ENCODE data around the gene TSLP. TPM values are rescaled to one million over a fixed set of nuclear protein-coding genes. Genes with fewer than 3 reads are reported as not detected.

Gene TSLP
- total RNA-seq, 1 experiment from 2014 or later, result not detected

GRCh38 chr5:111116550-111116949, 45.0 kb downstream of the TSLP start:
- no peak for ATAC-seq
- Histone ChIP-seq H3K79me2 (ENCODE audit: low read length) (no peaks in the 10 kb centered on the region), H3K9me2 (replicated peaks; ENCODE audit: low read length) (no peaks in the 10 kb centered on the region), H3K4me2 (ENCODE audit: low read length) (no peak overlapping the region), H3K4me1 (ENCODE audit: insufficient read depth, low read length) (no peaks in the 10 kb centered on the region), H3K9me3 (ENCODE audit: low read length) (no peaks in the 10 kb centered on the region), H3K27ac (ENCODE audit: low read length) (no peak overlapping the region), H3F3A (ENCODE audit: low read length, unreplicated experiment) (no peaks in the 10 kb centered on the region), H3K27me3 (ENCODE audit: low read length) (no peaks in the 10 kb centered on the region), H4K20me1 (ENCODE audit: low read length) (no peaks in the 10 kb centered on the region), H3K4me3 (ENCODE audit: low read length) (no peak overlapping the region), H3K36me3 (ENCODE audit: low read depth, low read length) (peaks cover 62% of the 10 kb centered on the region), H3K9ac (ENCODE audit: low read length) (no peak overlapping the region), H2AFZ (ENCODE audit: low read length) (no peak overlapping the region)
- intact Hi-C loops (cut with micrococcal nuclease), result no loop called here
- DNase-seq, result no peak
- no peak for TF ChIP-seq CTCF (conservative IDR thresholded peaks at IDR 0.05; ENCODE audit: low read depth, low read length)
- TF ChIP-seq EZH2phosphoT487 (IDR thresholded peaks at IDR 0.05; ENCODE audit: borderline replicate concordance, low read length), result no peak
- TF ChIP-seq EZH2 (IDR thresholded peaks at IDR 0.05; ENCODE audit: low read length, unreplicated experiment), result no peak
- ChIA-PET POLR2A (ENCODE audit: unreplicated experiment) (no interaction called here), CTCF (no interaction called here)
- BruUV-seq (replicated peaks), result no TSS peak

GRCh38 chr5:111117136-111117535, 45.6 kb downstream of the TSLP start:
- Histone ChIP-seq H3K9ac (ENCODE audit: low read length) (no peak overlapping the region), H3K4me2 (ENCODE audit: low read length) (no peak overlapping the region), H3K36me3 (ENCODE audit: low read depth, low read length) (peaks cover 63% of the 10 kb centered on the region), H3K9me3 (ENCODE audit: low read length) (no peaks in the 10 kb centered on the region), H3K27me3 (ENCODE audit: low read length) (no peaks in the 10 kb centered on the region), H2AFZ (ENCODE audit: low read length) (no peak overlapping the region), H4K20me1 (ENCODE audit: low read length) (no peaks in the 10 kb centered on the region), H3K4me1 (ENCODE audit: insufficient read depth, low read length) (no peaks in the 10 kb centered on the region), H3K79me2 (ENCODE audit: low read length) (no peaks in the 10 kb centered on the region), H3K9me2 (replicated peaks; ENCODE audit: low read length) (no peaks in the 10 kb centered on the region), H3K4me3 (ENCODE audit: low read length) (no peak overlapping the region), H3K27ac (ENCODE audit: low read length) (no peak overlapping the region), H3F3A (ENCODE audit: low read length, unreplicated experiment) (no peaks in the 10 kb centered on the region)
- intact Hi-C loops (cut with micrococcal nuclease), result no loop called here
- no peak for ATAC-seq
- CTCF ChIA-PET, result no interaction called here
- TF ChIP-seq EZH2phosphoT487 (IDR thresholded peaks at IDR 0.05; ENCODE audit: borderline replicate concordance, low read length) (no peak), EZH2 (IDR thresholded peaks at IDR 0.05; ENCODE audit: low read length, unreplicated experiment) (no peak), CTCF (conservative IDR thresholded peaks at IDR 0.05; ENCODE audit: low read depth, low read length) (no peak)
- DNase-seq, result no peak
- POLR2A ChIA-PET (ENCODE audit: unreplicated experiment), result no interaction called here
- no TSS peak for BruUV-seq (replicated peaks)

- Histone ChIP-seq H3K9me3 (ENCODE audit: low read length) (no peaks in the 10 kb centered on the region), H3K9me2 (replicated peaks; ENCODE audit: low read length) (no peaks in the 10 kb centered on the region), H3K4me3 (ENCODE audit: low read length) (no peak overlapping the region), H4K20me1 (ENCODE audit: low read length) (no peaks in the 10 kb centered on the region), H3K36me3 (ENCODE audit: low read depth, low read length) (peaks cover 65% of the 10 kb centered on the region), H3K4me1 (ENCODE audit: insufficient read depth, low read length) (no peaks in the 10 kb centered on the region), H3K27ac (ENCODE audit: low read length) (no peak overlapping the region), H3K79me2 (ENCODE audit: low read length) (no peaks in the 10 kb centered on the region), H3F3A (ENCODE audit: low read length, unreplicated experiment) (no peaks in the 10 kb centered on the region), H3K4me2 (ENCODE audit: low read length) (no peak overlapping the region), H3K27me3 (ENCODE audit: low read length) (no peaks in the 10 kb centered on the region), H2AFZ (ENCODE audit: low read length) (no peak overlapping the region), H3K9ac (ENCODE audit: low read length) (no peak overlapping the region)
- BruUV-seq (replicated peaks), result no TSS peak
- DNase-seq (no peak), ATAC-seq (peak; percentile 35)
- CTCF ChIA-PET, result no interaction called here
- TF ChIP-seq EZH2phosphoT487 (IDR thresholded peaks at IDR 0.05; ENCODE audit: borderline replicate concordance, low read length), result no peak
- TF ChIP-seq EZH2 (IDR thresholded peaks at IDR 0.05; ENCODE audit: low read length, unreplicated experiment), result no peak
- TF ChIP-seq CTCF (conservative IDR thresholded peaks at IDR 0.05; ENCODE audit: low read depth, low read length), result no peak
- intact Hi-C loops (cut with micrococcal nuclease), result no loop called here
- POLR2A ChIA-PET (ENCODE audit: unreplicated experiment), result no interaction called here
These were observed 47.7 kb downstream of the TSLP start for GRCh38 chr5:111119221-111119620.

All from PC-3 (cell line).